Mesothelial cell of epicardium (in vitro differentiated cells): ENCODE measurements around the gene ADGRG2. TPM values are rescaled to one million over a fixed set of nuclear protein-coding genes. Genes with fewer than 3 reads are reported as not detected.

Experiments
- DNase-seq, 2 experiments: peaks; one replicate each; pipeline ENCODE4 v3.0.0; 2021; ENCODE audit warnings: low spot score in 2 of 2; ENCODE audit not compliant: unreplicated experiment in 2 of 2
- H3K27ac Mint-ChIP-seq: 2 replicates; pipeline ENCODE4 v1.8.0; 2021; ENCODE audit warnings: mixed read lengths
- H3K27me3 Mint-ChIP-seq: 2 replicates; pipeline ENCODE4 v1.8.0; 2021; ENCODE audit warnings: low read depth, mixed read lengths
- H3K36me3 Mint-ChIP-seq: 2 replicates; pipeline ENCODE4 v1.8.0; 2021; ENCODE audit warnings: mixed read lengths
- H3K4me1 Mint-ChIP-seq: 2 replicates; pipeline ENCODE4 v1.8.0; 2021; ENCODE audit warnings: mixed read lengths
- H3K4me3 Mint-ChIP-seq: 2 replicates; pipeline ENCODE4 v1.8.0; 2021; ENCODE audit warnings: mild to moderate bottlenecking, moderate library complexity, mixed read lengths
- H3K9me3 Mint-ChIP-seq: 2 replicates; pipeline ENCODE4 v1.8.0; 2021; ENCODE audit warnings: mixed read lengths
- total RNA-seq: library from RNA; stranded (reverse); gene quantifications from 3 replicates; pipeline ENCODE4 v1.2.1, GENCODE V29; 2021
- TF ChIP-seq, protein P1 (sequence below): fragments of 200-600 bp; sonication (generic); IDR thresholded peaks from one replicate; pipeline ENCODE4 v1.5.0; 2021; ENCODE audit warnings: antibody characterized with exemption; ENCODE audit not compliant: unreplicated experiment

Gene ADGRG2
- total RNA-seq, 1 donor from 2014 or later: 0.98 TPM

DNA sequence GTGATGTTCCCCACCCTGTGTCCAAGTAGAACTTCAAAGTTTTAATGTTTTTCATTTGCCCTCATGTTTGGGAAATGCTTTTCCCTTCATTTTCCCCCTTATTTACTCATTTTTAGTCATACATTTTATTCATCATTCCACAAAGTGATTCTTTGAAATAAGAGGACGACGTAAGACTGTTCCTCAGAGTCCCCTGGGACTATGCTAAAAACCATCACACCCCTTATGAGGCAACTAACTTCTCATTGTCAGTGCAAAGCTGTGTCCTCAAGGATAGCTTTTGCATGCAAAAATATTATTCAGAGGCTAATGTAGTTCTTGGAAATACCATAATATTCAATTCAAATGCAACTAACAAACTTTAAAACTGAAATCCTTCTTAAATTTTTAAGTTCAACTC, 14.8 kb upstream of the ADGRG2 start:
- Mint-ChIP-seq H3K36me3 (no peaks in the 10 kb centered on the region), H3K4me1 (no peaks in the 10 kb centered on the region), H3K9me3 (peaks cover 12% of the 10 kb centered on the region), H3K4me3 (no peak overlapping the region), H3K27me3 (peaks cover 4% of the 10 kb centered on the region), H3K27ac (no peak overlapping the region)
- TF ChIP-seq, protein P1, sequence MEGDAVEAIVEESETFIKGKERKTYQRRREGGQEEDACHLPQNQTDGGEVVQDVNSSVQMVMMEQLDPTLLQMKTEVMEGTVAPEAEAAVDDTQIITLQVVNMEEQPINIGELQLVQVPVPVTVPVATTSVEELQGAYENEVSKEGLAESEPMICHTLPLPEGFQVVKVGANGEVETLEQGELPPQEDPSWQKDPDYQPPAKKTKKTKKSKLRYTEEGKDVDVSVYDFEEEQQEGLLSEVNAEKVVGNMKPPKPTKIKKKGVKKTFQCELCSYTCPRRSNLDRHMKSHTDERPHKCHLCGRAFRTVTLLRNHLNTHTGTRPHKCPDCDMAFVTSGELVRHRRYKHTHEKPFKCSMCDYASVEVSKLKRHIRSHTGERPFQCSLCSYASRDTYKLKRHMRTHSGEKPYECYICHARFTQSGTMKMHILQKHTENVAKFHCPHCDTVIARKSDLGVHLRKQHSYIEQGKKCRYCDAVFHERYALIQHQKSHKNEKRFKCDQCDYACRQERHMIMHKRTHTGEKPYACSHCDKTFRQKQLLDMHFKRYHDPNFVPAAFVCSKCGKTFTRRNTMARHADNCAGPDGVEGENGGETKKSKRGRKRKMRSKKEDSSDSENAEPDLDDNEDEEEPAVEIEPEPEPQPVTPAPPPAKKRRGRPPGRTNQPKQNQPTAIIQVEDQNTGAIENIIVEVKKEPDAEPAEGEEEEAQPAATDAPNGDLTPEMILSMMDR: no peak
- no peak for DNase-seq

DNA sequence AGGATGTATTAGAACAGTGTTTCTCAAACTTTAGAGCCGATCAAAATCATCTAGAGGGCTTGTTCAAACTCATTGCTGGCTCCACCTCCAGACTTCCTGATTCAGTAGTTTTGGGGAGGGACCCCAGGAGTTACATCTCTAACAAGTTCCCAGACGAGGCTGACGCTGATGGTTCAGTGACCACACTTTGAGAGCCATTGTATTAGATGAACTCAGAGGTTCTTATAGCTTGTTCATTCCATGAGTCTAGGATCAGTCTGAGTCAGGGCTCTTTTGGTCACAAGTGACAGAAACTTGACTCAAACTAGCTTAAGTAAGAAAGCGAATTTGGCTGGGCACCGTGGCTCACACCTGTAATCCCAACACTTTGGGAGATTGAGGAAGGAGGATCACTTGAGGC, 11.5 kb upstream of the ADGRG2 start:
- TF ChIP-seq, protein P1: no peak
- H3K27me3 Mint-ChIP-seq: peaks cover 7% of the 10 kb centered on the region
- H3K4me3 Mint-ChIP-seq: no peak overlapping the region
- H3K27ac Mint-ChIP-seq: no peak overlapping the region
- peaks cover 15% of the 10 kb centered on the region for H3K9me3 Mint-ChIP-seq
- H3K4me1 Mint-ChIP-seq: no peaks in the 10 kb centered on the region
- no peaks in the 10 kb centered on the region for H3K36me3 Mint-ChIP-seq
- DNase-seq: no peak

DNA sequence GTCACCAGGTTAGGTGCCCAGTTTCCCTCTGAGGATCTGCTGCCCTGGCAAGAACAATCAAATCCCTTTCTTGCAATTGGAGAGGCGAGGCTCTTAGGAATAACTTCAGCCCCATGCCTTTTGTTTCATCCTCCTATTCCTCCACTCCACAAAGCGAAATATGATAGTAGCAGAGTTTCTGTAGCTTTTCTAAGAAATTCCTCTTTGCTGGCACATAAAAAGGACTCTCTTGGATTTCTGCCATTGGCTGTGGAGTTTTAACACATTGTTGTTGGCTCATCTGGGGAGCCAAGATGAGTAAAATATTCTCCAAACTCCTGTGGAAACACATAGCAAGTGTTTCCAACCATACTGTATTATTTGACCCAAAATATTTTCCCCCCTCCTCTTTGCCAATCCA, 11.0 kb upstream of the ADGRG2 start:
- H3K9me3 Mint-ChIP-seq: peaks cover 15% of the 10 kb centered on the region

DNA sequence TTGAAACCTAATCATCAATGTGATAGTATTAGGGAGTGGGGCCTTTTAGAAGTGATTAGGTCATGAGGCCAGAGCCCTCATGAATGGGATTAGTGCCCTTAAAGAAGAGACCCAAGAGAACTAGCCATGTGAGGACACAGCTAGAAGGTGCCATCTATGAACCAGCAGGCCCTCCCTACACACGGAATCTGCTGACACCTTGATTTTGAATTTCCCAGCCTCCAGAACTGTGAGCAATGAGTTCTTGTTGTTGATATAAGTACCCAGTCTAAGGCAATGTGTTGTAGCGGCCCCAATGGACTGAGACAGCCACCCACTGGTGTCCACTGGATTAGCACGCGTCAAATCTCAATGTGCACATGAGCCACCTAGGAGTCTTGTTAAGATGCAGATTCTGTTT, 8.4 kb upstream of the ADGRG2 start:
- no peak overlapping the region for H3K27ac Mint-ChIP-seq
- H3K4me3 Mint-ChIP-seq: no peak overlapping the region
- peaks cover 23% of the 10 kb centered on the region for H3K27me3 Mint-ChIP-seq
- no peaks in the 10 kb centered on the region for H3K4me1 Mint-ChIP-seq
- TF ChIP-seq, protein P1: no peak
- H3K36me3 Mint-ChIP-seq: no peaks in the 10 kb centered on the region
- no peak for DNase-seq
- H3K9me3 Mint-ChIP-seq: peaks cover 21% of the 10 kb centered on the region

More for the DNA sequence above, 11.0 kb upstream of the ADGRG2 start:
- peaks cover 7% of the 10 kb centered on the region for H3K27me3 Mint-ChIP-seq
- no peak overlapping the region for H3K4me3 Mint-ChIP-seq
- H3K36me3 Mint-ChIP-seq: no peaks in the 10 kb centered on the region
- no peak for DNase-seq
- no peaks in the 10 kb centered on the region for H3K4me1 Mint-ChIP-seq
- H3K27ac Mint-ChIP-seq: no peak overlapping the region
- TF ChIP-seq, protein P1: no peak

DNA sequence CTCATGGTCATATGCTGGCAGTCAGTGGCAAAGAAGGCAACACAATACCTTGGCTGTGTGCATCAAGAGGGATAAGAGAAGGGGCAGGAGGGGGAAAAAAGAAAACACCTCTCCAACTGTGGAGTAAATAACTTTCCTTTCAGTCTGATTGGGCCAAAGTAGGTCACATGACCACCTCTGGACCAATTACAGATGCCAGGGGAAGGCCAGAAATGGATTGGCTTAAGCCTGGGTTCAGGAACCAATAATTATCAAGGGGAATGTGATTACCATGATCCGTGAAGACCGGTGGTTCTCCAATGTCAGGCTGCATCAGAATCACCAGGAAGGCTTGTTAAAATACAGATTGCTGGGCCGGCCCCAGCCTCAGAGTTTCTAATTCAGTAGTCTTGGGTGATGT, 7.4 kb upstream of the ADGRG2 start:
- Mint-ChIP-seq H3K4me3 (no peak overlapping the region), H3K27ac (no peak overlapping the region), H3K4me1 (no peaks in the 10 kb centered on the region), H3K27me3 (peaks cover 33% of the 10 kb centered on the region), H3K9me3 (peaks cover 19% of the 10 kb centered on the region), H3K36me3 (no peaks in the 10 kb centered on the region)
- TF ChIP-seq, protein P1: no peak
- DNase-seq: no peak

DNA sequence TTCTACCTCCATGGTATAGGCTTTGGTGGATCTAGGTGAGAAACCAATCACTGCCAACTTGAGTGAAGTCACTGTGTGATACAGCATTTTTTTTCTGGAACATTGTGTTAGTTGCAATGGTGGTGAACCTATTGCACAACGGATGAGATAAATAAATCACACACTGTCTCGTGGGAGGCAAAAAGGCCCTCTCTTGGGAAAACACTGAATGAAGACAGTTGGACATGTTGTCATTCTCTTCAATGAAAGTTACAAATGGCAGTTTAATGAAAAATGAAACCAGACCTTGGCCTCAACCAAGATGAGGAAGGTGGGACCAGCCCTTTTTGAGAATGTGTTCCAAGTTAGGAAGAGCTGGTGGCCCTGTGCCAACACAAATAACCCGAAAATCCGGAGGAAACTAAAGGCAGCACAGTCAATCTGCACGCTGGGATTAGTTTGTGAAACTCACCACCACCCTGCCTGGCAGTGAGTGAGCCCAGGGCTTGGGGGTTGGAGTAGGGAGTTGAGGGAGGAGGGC, 5.4 kb upstream of the ADGRG2 start:
- no peak overlapping the region for H3K27ac Mint-ChIP-seq
- H3K9me3 Mint-ChIP-seq: peaks cover 17% of the 10 kb centered on the region
- TF ChIP-seq, protein P1: no peak
- H3K4me1 Mint-ChIP-seq: no peaks in the 10 kb centered on the region
- H3K27me3 Mint-ChIP-seq: peaks cover 47% of the 10 kb centered on the region
- DNase-seq: no peak
- H3K4me3 Mint-ChIP-seq: no peak overlapping the region
- no peaks in the 10 kb centered on the region for H3K36me3 Mint-ChIP-seq
